ENCODE measurements around the gene MAN1A1. TPM values are rescaled to one million over a fixed set of nuclear protein-coding genes. Genes with fewer than 3 reads are reported as not detected.

Gene MAN1A1
- total and polyA plus RNA-seq, 2 experiments from 2014 or later: 2.0 to 8.7 TPM

- TF ChIP-seq ZNF462 (CRISPR knock-in tag; IDR thresholded peaks at IDR 0.05): no peak
Observed at GRCh38 chr6:119127627-119128026, 221.9 kb downstream of the MAN1A1 start (continued).

Small RNAs within 50 kb of the gene (small RNA-seq; reads per million reads assigned to genes)
- gene AL022722.2 (ENCODE audit: low replicate concordance): not detected
- gene RNU6-194P (ENCODE audit: low replicate concordance): not detected
